CMK (cell line): ENCODE data around the gene COL5A2.

Experiments
- DNase-seq: peaks from one replicate; pipeline ENCODE4 v3.0.0-alpha.2; 2010; ENCODE audit warnings: low read depth

The COL5A2 gene

DNA sequence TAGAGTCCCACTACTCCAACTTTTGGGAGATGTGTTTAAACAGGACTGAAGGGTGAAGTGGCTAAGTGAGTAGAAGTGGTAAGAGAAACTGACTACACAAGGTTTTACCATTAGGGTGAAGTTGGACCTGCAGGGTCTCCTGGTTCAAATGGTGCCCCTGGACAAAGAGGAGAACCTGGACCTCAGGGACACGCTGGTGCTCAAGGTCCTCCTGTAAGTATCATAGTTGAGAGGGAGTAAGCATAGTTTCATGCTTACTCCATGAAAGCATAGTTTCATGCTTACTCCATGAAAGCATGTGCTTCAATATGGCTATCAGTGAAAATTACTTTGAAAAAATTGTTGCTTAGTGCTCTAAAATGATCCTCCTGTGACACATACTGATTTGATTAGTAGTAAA is 186.3 kb downstream of the COL5A2 start:
- DNase-seq: no peak

DNA sequence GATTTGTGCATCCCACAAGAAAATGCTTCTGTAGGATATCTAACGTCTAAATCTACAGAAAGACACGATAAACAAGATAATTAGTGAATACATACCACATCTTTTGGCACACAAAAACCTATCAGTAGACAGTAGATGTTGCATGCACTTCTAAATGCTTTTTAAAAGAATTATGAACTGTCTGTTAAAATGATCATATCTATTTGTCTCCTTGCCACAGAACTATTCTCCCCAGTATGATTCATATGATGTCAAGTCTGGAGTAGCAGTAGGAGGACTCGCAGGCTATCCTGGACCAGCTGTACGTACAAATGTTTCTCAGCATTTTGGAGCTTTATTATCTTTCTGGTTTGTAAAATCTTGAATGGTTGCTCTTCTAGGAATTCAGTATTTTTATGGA is 192.7 kb downstream of the COL5A2 start:
- no peak for DNase-seq

DNA sequence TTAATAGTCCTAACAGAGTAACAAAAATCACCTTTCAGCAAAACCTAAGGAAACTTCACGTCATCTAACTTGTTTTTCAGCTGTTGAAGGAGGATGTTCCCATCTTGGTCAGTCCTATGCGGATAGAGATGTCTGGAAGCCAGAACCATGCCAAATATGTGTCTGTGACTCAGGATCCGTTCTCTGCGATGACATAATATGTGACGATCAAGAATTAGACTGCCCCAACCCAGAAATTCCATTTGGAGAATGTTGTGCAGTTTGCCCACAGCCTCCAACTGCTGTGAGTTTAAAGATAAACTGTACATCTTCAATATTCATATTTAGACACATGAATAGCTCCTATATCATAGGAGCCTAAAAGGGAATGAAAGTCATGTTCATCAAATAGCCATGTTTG is 194.9 kb downstream of the COL5A2 start:
- DNase-seq: no peak

DNA sequence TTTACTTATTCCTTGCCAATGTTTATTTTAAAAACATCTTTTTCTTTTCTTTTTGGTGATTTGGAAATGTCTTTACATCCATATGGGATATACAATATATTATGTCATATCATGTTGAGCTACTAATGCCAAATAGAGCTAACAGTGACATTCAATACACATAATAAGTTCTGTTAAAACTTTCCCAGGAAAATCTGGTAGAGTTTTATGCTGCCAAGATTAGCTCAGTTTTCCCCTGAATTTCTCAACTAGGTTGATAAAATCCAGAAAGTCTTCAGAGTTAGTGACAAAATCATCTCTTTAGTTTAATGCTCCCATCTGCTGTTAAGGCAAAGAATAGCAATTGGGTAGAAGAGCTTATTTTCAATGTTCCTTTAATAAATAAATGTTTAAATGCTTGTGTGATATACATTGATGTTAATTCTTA is 195.5 kb downstream of the COL5A2 start:
- no peak for DNase-seq

DNA sequence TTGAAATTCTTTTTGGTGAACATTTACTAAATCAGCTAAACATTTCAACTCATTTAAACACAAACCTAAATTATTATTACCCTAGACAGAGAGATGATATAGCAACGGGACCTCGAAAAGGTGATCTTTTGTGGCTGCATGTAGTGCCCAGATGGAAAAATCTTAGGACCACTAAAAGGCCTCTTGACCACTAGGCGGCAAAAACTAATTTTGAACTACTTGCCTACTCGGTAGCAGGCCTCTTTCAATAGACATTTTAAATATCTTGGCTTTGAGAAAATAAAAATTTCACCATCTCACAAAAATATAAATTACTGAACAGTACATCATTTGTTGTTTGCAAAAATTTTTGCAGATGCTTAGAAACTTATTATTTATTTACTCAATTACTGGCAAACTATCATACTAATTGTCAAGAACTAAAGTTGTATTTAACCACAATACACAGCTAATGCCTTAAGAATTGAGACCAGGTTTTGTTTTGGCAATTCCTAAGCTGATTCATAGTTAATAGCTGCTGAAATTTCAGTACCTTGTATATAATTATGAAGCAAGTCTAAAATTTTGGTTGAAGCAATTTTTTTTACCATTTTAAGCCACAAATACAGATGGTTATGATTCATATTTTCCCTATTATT is 196.0 kb downstream of the COL5A2 start:
- DNase-seq: no peak
